Smooth muscle cell of the brain vasculature (primary cell): Measurements from ENCODE around the gene MAP1S.
A peak's percentile ranks its signal among the peaks of the same experiment; 100 is the strongest.

Experiments used
- DNase-seq: peaks from one replicate; pipeline ENCODE4 v3.0.0-alpha.2; 2012; ENCODE audit warnings: low read depth, low spot score

The MAP1S gene

GRCh38 chr19:17735410-17735809 lies 16.1 kb downstream of the MAP1S start:
- no peak for DNase-seq

DNA sequence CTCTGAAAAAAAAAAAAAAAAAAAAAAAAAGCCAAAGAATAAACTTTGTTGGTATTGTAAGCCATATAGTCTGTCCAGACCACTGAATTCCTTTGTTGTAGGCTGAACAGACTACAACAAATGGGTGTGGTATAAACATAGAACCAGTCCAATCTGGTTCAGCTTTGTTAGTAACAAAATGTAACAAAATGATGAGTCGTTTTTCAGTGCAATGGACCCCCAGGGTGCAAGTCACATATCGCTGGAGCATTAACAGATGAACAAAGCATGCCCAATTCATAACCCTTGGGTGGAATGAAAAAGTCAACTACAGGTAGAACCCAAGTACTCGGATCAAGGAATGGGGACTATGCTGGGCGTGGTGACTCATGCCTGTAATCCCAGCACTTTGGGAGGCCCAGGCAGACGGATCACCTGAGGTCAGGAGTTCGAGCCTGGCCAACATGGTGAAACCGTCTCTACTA lies 18.4 kb downstream of the MAP1S start:
- no peak for DNase-seq

DNA sequence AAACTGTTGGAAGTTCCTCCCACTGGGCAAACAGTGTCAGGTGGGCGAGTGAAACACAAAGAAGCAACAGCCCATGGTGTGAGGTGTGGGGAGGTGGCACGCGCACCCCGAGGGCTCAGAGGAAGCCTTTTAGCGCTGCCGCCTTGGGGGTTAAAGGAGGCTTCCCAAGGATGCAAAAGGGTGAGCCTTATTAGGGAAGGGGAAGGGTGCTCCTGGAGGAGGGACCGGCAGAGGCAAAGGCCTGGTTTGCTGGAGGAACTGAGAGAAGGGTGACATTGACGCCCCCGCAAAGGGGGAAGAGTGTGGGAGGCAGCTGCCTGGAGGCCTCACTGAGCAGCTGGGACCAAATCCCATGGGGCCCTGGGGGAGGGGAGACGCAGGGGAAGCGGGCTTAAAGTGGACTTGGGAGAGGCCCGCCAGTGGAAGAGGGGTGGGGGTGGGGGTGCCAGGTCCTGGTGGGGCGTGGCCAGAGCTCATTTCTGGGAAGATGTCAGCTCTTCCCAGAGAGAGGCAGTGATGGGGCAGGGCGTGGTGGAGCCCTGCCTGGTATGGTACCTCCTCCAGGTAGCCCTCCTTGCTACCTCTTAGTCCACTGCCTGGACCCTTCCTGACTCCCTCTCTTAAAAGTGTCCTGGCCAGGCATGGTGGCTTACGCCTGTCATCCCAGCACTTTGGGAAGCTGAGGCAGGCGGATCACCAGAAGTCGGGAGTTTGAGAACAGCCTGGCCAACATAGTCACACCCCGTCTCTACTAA lies 20.0 kb downstream of the MAP1S start:
- DNase-seq = no peak

GRCh38 chr19:17741456-17741855 lies 22.2 kb downstream of the MAP1S start:
- no peak for DNase-seq

DNA sequence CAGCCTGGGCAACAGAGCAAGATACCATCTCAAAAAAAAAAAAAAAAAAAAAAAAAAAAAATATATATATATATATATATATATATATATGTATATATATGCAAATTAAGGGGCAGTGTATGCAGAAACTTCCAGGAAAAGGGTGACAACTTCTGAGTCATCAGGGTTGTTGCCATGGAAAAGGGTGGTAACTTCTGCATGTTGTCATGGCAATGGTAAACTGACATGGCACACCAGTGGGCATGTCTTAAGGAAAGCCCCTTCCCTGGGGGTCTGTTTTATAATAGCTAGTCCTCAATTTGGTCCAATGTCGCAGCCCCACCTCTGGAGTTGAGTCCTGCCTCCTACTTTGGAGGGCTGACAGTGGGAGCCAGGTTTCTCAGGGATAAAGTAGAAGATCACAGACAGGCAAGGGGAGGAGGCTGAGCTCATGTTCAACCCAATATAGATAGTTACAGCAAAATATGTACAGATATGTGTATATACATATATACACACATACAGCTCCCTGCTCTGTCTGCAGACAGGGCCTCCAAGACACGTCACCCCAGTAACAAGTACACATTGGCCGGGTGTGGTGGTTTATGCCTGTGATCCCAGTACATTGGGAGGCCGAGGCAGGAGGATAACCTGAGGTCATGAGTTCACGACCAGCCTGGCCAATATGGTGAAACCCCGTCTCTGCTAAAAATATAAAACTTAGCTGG lies 24.7 kb downstream of the MAP1S start:
- no peak for DNase-seq

GRCh38 chr19:17747205-17748098 lies 28.2 kb downstream of the MAP1S start:
- peak; percentile 82 for DNase-seq

DNA sequence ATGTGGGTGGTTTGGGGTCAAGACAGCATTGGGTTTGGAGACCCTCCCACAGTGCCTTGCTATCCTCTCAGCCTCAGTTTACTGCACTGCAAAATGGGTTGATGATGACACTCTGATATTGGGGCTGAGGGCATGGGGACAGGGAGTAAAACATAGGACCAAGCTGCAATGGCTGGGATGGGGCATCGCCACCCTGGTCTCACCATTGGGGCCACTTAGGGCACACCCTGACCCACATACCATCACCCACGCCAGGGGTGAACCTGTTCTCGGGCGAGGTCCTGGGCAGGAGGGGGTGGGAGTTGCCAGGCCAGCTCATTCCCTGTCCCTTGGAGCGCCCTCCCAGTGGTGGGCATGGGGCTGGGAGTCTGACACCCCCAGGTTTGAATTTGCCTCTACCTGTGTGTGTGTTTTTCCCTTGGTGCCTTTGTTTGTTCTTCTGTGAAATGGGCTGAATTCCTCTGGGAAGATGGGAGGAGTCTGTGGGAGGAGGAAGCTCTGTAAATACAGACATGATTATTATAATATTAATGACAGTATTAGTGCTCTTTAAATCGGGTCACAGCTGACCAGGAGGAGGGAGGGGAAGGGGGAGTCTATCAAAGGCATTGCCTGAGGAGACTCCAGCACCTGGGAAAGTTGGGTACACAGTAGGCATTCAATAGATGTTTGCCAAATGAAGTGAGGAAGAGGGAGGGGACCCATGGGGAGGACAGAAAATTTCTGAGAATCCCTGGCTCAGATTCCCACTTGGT lies 29.8 kb downstream of the MAP1S start:
- DNase-seq = no peak

- DNase-seq = no peak
Measured at GRCh38 chr19:17749912-17750317, 30.6 kb downstream of the MAP1S start.

- no peak for DNase-seq
Measured at GRCh38 chr19:17751103-17751911, 32.0 kb downstream of the MAP1S start, which contains the start of gene FCHO1. FCHO1 (plus strand) TSS chr19:17751477; CDS start chr19:17755165, 3,688 bp downstream.

DNA sequence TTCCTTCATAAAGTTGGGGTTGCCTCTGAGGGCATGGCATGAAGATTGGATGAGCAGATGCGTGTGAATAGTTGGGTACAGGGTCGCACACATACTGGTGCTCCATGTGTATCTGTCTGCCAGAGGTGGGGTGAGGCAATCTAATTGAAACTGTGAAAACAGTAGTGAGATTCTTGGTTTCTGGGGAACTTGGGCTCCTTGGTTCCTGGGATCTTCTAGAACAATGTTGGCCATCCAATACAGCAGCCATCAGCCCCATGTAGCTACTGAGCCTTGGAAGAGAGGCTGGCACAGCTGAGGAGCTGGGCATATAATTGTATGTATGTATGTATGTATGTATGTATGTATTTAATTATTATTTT lies 32.6 kb downstream of the MAP1S start:
- no peak for DNase-seq

DNA sequence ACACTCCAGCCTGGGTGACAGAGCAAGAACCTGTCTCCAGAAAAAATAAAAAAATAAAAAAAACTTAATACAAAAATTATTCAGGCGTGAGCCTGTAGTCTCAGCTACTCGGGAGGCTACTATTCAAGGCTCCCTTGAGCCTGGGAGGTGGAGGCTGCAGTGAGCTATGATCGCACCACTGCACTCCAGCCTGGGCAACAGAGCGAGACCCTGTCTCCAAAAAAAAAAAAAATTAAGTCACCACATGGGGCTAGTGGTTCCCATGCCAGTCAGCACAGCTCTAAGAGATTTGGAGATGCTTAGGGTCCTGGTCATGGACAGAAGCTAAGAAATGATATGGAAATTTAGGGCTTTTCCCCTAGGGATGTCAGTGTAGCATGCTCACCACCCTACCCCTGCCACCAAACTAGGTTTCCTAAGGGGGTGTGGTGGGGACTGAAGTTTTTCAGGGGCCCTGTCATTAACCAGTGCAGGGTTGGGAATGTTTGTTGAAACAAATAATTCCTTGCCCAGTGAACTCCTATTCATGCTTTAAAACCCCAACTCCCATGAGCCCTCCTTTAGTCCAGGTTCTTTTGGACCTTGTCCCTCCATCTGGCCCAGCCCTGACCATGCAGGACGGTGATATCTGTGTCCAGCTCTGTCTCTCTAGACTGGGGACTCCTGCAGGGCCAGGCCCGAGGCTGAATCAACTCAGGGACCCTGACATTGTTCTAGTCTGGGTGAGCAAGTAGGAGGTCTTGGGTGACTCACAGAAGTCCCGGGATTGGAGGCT lies 33.8 kb downstream of the MAP1S start:
- DNase-seq = no peak

DNA sequence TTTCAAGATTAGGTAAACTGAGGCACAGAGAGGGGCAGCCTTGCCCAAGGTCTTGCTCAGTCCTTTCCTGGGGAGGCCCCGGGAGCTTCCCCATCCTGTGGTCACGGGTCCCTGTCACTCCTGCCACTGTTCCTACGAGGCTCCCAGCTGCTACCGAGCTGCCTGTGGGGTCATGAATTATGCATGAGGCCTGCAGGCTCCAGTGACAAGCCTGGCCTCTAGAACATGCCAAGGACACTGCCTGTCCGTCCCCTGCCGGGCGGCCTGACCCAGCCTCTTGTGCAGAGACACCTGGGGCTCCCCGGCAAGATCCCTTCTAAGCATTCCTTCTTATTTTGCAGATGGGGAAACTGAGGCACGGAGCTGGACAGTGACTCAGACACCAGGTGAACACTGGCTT lies 34.7 kb downstream of the MAP1S start:
- no peak for DNase-seq

GRCh38 chr19:17754634-17755442 lies 35.6 kb downstream of the MAP1S start:
- no peak for DNase-seq

DNA sequence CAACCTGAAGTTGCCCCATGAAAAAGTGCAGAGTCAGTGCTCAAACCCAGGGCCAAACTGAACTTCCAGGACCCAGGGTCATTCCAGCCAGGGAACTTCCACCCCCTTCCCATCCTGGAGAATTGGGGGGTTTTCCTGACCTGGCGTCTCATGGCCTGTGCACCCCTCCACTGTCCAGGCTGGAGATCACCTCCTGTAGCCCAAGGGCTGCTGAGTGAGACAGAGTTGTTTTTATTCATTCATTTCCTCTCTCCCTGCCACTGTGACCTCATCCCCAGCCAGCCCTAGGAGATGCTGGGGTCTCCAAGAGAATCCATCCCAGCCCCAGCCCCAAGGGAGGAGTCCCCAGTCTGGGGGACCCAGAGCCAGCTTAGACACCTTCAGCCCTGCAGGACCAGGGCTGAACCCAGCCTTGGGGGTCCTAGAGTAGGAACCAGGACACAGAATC lies 36.2 kb downstream of the MAP1S start:
- no peak for DNase-seq

GRCh38 chr19:17755977-17756670 lies 36.8 kb downstream of the MAP1S start:
- no peak for DNase-seq

DNA sequence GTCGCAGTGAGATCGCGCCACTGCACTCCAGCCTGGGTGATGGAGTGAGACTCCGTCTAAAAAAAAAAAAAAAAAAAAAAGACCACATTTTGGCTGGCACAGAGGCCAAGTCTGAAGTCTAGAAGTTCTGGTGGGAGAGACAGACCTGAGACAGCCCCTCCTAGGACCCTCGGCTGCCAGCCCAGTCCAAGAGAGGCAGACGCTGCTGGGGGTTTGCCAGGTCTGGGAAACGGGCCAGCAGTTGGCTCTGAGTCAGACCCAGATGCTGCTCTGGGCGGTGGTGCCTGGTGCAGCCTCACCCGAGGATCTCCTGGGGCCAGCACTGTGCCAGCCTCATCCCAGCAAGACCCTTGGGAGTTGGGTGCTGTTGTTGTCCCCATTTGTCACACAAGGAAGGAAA lies 37.8 kb downstream of the MAP1S start:
- DNase-seq = no peak

DNA sequence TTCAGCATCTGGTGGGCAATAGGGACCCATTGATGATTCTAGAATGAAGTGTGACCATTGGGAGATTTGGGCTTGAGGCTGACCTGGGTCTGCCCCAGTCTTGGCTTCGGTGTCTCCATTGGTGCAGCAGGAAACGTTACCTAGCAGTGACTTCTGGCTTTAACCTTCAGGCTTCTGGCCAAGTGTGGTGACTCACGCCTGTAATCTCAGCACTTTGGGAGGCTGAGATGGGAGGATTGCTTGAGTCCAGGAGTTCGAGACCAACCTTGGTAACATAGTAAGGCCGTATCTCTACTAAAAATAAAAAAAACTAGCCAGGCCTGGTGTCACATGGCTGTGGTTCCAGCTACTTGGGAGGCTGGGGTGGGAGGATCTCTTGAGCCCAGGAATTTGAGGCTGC lies 39.2 kb downstream of the MAP1S start:
- no peak for DNase-seq

- no peak for DNase-seq
Measured at GRCh38 chr19:17761148-17761547, 41.9 kb downstream of the MAP1S start.
